Natural killer cell (primary cell): ENCODE measurements around the gene STARD10. TPM values are rescaled to one million over a fixed set of nuclear protein-coding genes. Genes with fewer than 3 reads are reported as not detected.

Source experiments
- ATAC-seq, 3 donors: fragments of 150-1000 bp in 2 of 3; fragments of 200-7000 bp in 1 of 3; cut with Tn5 transposase; 1 replicate in 1 of 3; 2 replicates in 2 of 3; pipeline ENCODE4 v1.10.0; 2021; ENCODE audit warnings: mild to moderate bottlenecking in 2 of 3, moderate library complexity in 2 of 3
- DNase-seq, 2 donors: peaks; one replicate each; pipeline versions ENCODE4 v3.0.0 to v3.0.0-alpha.2; 2013 to 2021; ENCODE audit warnings: mixed read lengths in 1 of 2
- H3K27ac ChIP-seq: one replicate; pipeline ENCODE4 v1.5.1; 2013; ENCODE audit warnings: mild to moderate bottlenecking, low read length
- H3K27me3 ChIP-seq: one replicate; pipeline ENCODE4 v1.6.1; 2013; ENCODE audit warnings: low read length; ENCODE audit not compliant: control insufficient read depth, insufficient read depth
- H3K36me3 ChIP-seq: one replicate; pipeline ENCODE4 v1.6.1; 2013; ENCODE audit warnings: low read length; ENCODE audit not compliant: control insufficient read depth, insufficient read depth
- H3K4me1 ChIP-seq: one replicate; pipeline ENCODE4 v1.6.1; 2013; ENCODE audit warnings: low read length; ENCODE audit not compliant: control insufficient read depth, insufficient read depth
- H3K4me3 ChIP-seq: one replicate; pipeline ENCODE4 v1.5.1; 2013; ENCODE audit warnings: low read length
- H3K9me3 ChIP-seq: one replicate; pipeline ENCODE4 v1.6.1; 2013; ENCODE audit warnings: low read length; ENCODE audit not compliant: control insufficient read depth, insufficient read depth
- H3K27ac Mint-ChIP-seq, 2 donors: one replicate each; pipeline ENCODE4 v1.8.0; 2022; ENCODE audit warnings: mild to moderate bottlenecking in 2 of 2, mixed read lengths in 2 of 2, moderate library complexity in 1 of 2
- H3K27me3 Mint-ChIP-seq, 2 donors: one replicate each; pipeline ENCODE4 v1.8.0; 2022; ENCODE audit warnings: low read depth in 2 of 2, mixed read lengths in 2 of 2
- H3K36me3 Mint-ChIP-seq: one replicate; pipeline ENCODE4 v1.8.0; 2022; ENCODE audit warnings: mixed read lengths
- H3K4me1 Mint-ChIP-seq, 2 donors: one replicate each; pipeline ENCODE4 v1.8.0; 2022; ENCODE audit warnings: mixed read lengths in 2 of 2
- H3K4me3 Mint-ChIP-seq: one replicate; pipeline ENCODE4 v1.8.0; 2022; ENCODE audit warnings: mild to moderate bottlenecking, moderate library complexity, mixed read lengths
- H3K9me3 Mint-ChIP-seq, 2 donors: one replicate each; pipeline ENCODE4 v1.8.0; 2022; ENCODE audit warnings: mixed read lengths in 2 of 2
- WGBS: methylation state at CpG from one replicate; pipeline ENCODE4 v1.1.7; 2013; ENCODE audit warnings: missing lambda C conversion rate; ENCODE audit not compliant: insufficient coverage; 5-methylcytosine and 5-hydroxymethylcytosine counted together
- intact Hi-C: fragments of 100-400 bp; cut with micrococcal nuclease; formaldehyde crosslinking; loops from one replicate; pipeline ENCODE4 v1.14.2; 2022
- total RNA-seq, 4 donors: library from RNA; stranded (reverse); fragments of 120-200 nt in 1 of 4; gene quantifications; one replicate each; pipeline versions ENCODE4 v1.2.3 to v1.2.4, GENCODE V29; 2013 to 2022
- TF ChIP-seq, protein P1 (sequence below): fragments of 200-600 bp; IDR thresholded peaks from one replicate; pipeline ENCODE4 v1.8.0; 2022; ENCODE audit warnings: antibody characterized with exemption

STARD10 gene
- total RNA-seq, 3 donors from 2014 or later (not counting 1 experiment from before 2014, with no cell fraction given), result 10.9 to 17.3 (median 11.7) TPM

GRCh38 chr11:72826942-72827480 lies 33.2 kb upstream of the STARD10 start:
- peaks cover 26% of the 10 kb centered on the region for H3K4me1 ChIP-seq
- intact Hi-C loops, result no loop called here
- no peak for DNase-seq
- H3K4me3 ChIP-seq, result no peak overlapping the region
- no peaks in the 10 kb centered on the region for H3K27me3 ChIP-seq
- Mint-ChIP-seq H3K27me3 (no peaks in the 10 kb centered on the region), H3K36me3 (no peaks in the 10 kb centered on the region), H3K4me3 (no peak overlapping the region), H3K4me1 (peaks cover 13 to 41% of the 10 kb centered on the region in 2 donors), H3K27ac (peak overlapping the region; percentile 93 to 95), H3K9me3 (no peaks in the 10 kb centered on the region)
- TF ChIP-seq, protein P1, sequence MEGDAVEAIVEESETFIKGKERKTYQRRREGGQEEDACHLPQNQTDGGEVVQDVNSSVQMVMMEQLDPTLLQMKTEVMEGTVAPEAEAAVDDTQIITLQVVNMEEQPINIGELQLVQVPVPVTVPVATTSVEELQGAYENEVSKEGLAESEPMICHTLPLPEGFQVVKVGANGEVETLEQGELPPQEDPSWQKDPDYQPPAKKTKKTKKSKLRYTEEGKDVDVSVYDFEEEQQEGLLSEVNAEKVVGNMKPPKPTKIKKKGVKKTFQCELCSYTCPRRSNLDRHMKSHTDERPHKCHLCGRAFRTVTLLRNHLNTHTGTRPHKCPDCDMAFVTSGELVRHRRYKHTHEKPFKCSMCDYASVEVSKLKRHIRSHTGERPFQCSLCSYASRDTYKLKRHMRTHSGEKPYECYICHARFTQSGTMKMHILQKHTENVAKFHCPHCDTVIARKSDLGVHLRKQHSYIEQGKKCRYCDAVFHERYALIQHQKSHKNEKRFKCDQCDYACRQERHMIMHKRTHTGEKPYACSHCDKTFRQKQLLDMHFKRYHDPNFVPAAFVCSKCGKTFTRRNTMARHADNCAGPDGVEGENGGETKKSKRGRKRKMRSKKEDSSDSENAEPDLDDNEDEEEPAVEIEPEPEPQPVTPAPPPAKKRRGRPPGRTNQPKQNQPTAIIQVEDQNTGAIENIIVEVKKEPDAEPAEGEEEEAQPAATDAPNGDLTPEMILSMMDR, result no peak
- ATAC-seq, result no peak
- H3K27ac ChIP-seq, result peak overlapping the region; percentile 74
- 92% methylated on average over 8 of the region's 8 CpGs for WGBS
- H3K9me3 ChIP-seq, result no peaks in the 10 kb centered on the region
- peaks cover 55% of the 10 kb centered on the region for H3K36me3 ChIP-seq

DNA sequence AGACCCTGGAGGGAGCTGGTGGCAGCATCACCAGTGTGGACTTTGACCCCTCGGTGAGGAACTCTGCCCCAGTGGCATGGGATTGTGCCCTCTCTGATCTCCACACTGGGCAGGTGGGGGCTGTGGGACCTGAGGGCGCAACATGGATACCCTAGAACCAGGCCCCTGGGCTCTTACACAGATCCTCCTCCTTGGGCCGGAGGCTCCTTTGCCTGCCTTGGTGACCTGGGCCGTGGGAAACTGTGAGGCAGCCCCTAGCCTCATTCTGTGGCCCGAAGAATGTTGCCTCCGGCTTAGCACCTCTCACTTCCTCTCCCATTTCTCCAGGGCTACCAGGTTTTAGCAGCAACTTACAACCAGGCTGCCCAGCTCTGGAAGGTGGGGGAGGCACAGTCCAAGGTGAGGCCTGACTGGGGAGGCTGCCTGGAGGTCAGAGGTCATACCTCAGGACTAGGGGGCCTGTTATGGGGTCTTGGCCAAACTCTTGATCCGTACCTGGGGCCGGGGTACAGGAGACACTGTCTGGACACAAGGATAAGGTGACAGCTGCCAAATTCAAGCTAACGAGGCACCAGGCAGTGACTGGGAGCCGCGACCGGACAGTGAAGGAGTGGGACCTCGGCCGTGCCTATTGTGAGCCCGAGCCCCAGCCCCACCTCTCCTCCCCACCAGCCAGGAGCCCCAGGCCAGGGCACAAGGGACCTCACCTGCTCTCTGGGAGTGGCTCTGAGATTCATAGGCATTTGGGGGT lies 32.5 kb upstream of the STARD10 start:
- 93% methylated on average over 15 of the region's 15 CpGs for WGBS
- TF ChIP-seq, protein P1, result no peak
- no peaks in the 10 kb centered on the region for H3K9me3 ChIP-seq
- H3K27me3 Mint-ChIP-seq, result no peaks in the 10 kb centered on the region
- peak overlapping the region; percentile 93 to 95 for H3K27ac Mint-ChIP-seq
- no peaks in the 10 kb centered on the region for H3K9me3 Mint-ChIP-seq
- no peaks in the 10 kb centered on the region for H3K27me3 ChIP-seq
- H3K36me3 ChIP-seq, result peaks cover 57% of the 10 kb centered on the region
- peaks cover 31% of the 10 kb centered on the region for H3K4me1 ChIP-seq
- no peak overlapping the region for H3K4me3 ChIP-seq
- no peak overlapping the region for H3K27ac ChIP-seq
- ATAC-seq (no peak), DNase-seq (no peak)
- intact Hi-C loops, result no loop called here
- H3K36me3 Mint-ChIP-seq, result no peaks in the 10 kb centered on the region
- H3K4me3 Mint-ChIP-seq, result no peak overlapping the region
- H3K4me1 Mint-ChIP-seq, result peaks cover 13 to 35% of the 10 kb centered on the region in 2 donors

- Histone ChIP-seq H3K4me3 (no peak overlapping the region), H3K4me1 (peaks cover 38% of the 10 kb centered on the region), H3K27ac (no peak overlapping the region), H3K9me3 (no peaks in the 10 kb centered on the region), H3K36me3 (peaks cover 60% of the 10 kb centered on the region), H3K27me3 (no peaks in the 10 kb centered on the region)
- Mint-ChIP-seq H3K27me3 (no peaks in the 10 kb centered on the region), H3K4me3 (no peak overlapping the region), H3K4me1 (peaks cover 18 to 33% of the 10 kb centered on the region in 2 donors), H3K36me3 (no peaks in the 10 kb centered on the region), H3K27ac (peak overlapping the region; percentile 93 to 95), H3K9me3 (no peaks in the 10 kb centered on the region)
- DNase-seq (no peak), ATAC-seq (no peak)
- TF ChIP-seq, protein P1, result no peak
- WGBS, result 95% methylated on average over 4 of the region's 4 CpGs
- intact Hi-C loops, result no loop called here
These were observed 31.8 kb upstream of the STARD10 start for GRCh38 chr11:72825661-72826060.
